MM.1S (cell line): Measurements from ENCODE around the gene CYP24A1.

ENCODE experiments used
- CTCF ChIP-seq: fragments of 300-600 bp; sonication (generic); IDR thresholded peaks from 2 replicates; pipeline ENCODE4 v1.5.1; 2016; ENCODE audit warnings: antibody characterized with exemption, low read length, mixed read lengths
- EZH2 ChIP-seq: fragments of 300-600 bp; sonication (generic); optimal IDR thresholded peaks from 2 replicates; pipeline ENCODE3; 2017; ENCODE audit warnings: low read depth, mild to moderate bottlenecking, antibody characterized with exemption, low read length, mixed read lengths
- EZH2phosphoT487 ChIP-seq: fragments of 300-600 bp; sonication (generic); IDR thresholded peaks from 2 replicates; pipeline ENCODE4 v1.6.1; 2018; ENCODE audit warnings: antibody characterized with exemption, low read length

GRCh38 chr20:54122189-54122588, 51.6 kb downstream of the CYP24A1 start:
- no peak for TF ChIP-seq CTCF
- no peak for TF ChIP-seq EZH2phosphoT487
- TF ChIP-seq EZH2 = no peak
